Stimulated activated CD8-positive, alpha-beta memory T cell treated with anti-CD3 and anti-CD28 coated beads, Interleukin-15, amount 100 ng/mL, for 24 hours (primary cell): ENCODE data around the gene ZNF296.
A peak's percentile ranks its signal among the peaks of the same experiment; 100 is the strongest.

Experiments used
- DNase-seq: peaks from one replicate; pipeline ENCODE4 v3.0.0-alpha.2; 2020; ENCODE audit warnings: low read depth

Gene ZNF296

DNA sequence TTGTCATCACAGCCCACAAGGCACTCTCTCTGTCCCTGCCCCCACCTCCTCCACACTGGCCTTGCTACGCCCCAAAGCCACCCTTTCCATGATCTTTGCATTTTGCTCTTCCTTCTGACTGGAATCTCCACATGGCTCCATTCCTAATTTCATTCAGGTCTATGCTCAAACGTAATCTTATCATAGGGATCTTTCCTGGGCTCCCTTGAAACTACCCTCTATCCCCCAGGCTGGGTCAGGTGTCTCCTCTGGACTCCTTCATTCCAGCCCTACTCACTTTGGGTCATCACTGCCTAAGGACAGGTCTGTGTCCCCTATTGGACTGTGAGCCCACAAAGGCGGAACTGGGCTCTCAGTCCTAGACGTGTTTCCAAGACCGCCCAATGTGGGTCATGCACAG lies 5.9 kb upstream of the ZNF296 start:
- DNase-seq, result no peak

DNA sequence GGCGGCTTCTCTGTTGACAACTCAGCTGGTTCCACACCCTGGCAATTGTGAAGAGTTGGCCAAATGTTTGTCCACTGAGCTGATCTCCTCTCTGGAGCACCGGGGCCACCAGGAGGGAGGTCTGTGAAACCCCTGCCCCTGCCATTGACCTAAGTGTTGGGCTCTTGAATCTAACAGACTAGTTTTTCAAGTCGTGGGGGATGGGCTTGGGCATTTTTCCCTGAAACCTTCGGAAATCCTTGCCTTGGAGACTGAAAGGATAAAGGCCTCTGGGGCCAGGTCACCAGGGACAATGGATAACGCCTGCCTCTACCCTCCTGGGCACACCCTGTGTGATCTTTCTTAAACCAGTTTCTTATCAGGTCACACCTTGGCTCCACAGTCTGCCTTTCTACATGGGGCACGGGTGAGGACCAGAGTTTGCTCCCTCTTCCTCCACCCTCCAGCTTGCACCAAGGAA lies 3.7 kb upstream of the ZNF296 start:
- no peak for DNase-seq

DNA sequence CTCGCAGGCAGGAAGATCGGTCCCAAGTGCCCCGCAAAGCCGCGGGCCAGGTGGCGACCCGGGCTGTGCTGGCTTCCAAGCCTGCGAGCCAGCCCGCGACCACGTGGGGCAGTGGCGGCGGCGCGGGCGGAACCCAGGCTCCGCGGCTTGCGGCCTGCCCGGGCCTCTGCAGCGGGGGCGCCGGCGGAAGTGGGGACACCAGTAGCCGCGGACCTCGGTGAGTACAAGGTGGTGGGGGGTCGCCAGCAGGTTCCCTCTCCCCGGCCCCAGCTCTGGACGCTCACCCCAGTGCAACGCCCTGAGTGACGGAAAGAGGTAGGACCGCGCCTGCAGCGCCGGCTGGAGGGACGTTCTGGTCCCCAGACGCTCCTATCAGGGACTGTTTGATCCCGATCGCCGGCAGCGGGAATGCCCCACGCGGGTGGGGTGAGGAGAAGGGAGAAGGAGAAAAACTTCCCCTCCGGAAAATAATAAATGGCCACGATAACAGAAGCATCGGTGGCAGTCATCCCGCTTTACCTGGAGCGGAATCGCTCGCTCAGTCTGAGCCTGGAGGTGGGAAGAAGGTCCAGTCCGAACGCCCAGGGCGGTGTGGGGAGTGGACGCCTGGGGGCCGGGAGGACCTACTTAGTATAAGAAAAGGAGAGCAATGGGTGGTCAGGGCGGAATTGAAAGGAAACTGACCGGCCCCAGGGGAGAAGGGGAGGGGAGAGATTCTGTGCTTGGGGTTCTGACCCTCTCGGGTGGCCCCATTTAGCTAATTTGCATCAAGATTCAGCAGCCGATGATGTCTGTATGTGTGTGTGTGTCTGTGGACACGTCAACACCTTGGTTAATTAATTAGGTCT lies 3.0 kb upstream of the ZNF296 start, which contains the start of gene GEMIN7:
Gene GEMIN7 (plus strand): TSS at position 198 of the 848 bp plus-strand sequence. CDS start 10,855 bp downstream, outside the sequence.
- DNase-seq, result peak; percentile 71

- DNase-seq, result no peak
Observed at GRCh38 chr19:45078390-45079062, 2.2 kb upstream of the ZNF296 start.

DNA sequence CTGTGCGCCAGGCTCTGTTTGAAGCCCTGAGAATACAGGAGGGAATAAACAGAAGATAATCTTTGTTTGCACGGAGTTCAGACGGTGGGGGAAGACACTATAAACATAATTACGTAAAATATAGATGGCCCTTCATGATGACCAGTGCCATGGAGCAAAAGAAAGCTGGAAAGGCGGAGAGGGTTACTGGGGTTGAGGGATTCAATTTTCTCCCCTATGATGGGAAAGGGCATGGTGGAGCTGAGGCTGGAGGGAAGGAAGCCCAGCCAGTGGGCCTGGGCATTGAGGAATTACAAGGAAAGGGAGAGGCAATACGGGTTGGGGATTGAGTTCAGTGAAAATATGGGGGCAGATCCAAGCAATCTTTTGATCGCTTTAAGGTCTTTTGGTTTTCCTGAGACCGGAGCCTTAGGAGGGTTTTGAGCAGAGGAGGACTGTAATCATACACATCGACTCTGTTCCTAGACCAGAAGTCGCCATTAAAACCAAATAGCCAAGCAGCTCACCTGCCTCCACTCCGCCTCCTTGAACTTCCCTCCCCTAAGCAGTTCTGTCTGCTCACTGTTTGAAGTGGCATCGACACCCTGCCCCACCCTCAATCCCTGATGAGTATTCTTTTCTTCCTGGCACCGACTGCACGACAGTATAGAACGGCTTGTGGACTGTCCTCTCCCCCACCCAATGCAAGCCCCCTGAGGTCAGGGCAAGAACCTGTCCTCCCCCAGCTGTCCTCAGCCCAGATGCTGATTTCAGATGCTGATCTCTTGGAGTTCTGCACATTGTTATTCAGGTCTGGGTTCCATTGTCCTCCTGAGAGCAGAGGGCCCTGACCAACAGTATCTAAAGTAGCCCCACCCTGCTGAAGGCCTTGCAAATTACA lies 813 bp upstream of the ZNF296 start:
- DNase-seq, result no peak

DNA sequence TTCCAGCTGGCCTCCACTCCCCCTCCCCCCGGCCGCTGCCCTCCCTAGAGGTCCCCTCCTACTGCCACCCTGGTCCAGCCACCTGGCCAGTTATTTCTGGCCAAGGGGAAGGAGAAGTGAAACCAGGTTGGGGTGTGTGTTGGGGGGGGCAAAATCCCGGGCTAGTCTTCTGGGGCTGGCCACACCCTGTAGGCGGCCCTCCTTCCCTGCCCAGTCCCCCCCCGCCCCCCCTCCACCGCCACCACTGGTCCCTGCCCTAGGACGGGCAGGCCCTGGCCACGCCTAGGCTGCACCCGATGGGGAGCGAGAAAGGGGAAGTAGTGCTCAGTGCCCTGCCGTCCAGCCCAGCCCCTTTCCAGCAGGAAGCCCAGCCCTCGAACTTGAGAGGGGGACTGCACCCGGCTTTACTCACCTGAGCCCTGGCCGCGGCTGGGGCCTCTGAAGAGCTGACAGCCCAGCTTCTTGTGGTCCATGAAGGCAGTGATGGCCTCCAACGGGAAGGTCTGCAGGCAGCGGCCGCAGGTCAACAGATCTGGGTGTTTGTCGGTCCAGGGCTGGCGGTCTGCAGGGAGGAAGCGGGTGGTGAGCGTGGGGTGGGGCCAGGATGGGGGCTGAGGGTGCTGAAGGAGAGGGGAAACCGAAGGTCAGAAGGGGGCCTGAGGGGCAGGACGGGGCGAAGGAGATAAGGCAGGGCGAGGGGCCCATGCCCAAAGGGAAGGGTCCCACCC lies 813 bp downstream of the ZNF296 start:
- no peak for DNase-seq

DNA sequence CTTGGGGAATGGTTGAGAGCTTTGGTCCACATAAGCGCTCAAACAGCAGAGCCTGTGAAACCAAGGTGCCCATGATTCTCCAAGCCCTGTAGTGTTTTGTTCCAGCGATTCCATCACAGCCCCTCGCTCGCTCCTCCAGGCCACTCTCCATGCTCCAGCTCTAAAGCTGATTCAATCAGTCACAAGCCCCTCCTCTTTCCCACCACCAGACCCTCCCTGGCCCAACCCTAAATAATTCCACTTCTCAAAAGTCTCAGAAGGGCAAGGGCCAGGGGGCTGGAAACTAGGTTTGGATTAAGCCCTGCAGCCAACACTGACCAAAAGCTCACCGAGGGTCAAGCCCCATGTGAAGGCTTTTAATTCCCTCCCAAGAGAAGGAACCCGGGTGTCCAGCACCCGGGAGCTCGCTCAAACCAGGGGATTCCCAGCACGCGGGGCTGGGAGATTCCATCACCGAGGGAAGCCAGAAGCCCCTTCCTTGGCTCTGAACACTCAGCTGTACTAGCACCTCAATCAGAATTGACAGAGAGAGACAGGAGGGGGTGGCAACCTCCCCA lies 1.5 kb downstream of the ZNF296 start:
- no peak for DNase-seq

- DNase-seq, result no peak
Observed at GRCh38 chr19:45071969-45072790, 4.1 kb downstream of the ZNF296 start.

GRCh38 chr19:45071545-45071938 lies 4.7 kb downstream of the ZNF296 start:
- DNase-seq, result no peak

DNA sequence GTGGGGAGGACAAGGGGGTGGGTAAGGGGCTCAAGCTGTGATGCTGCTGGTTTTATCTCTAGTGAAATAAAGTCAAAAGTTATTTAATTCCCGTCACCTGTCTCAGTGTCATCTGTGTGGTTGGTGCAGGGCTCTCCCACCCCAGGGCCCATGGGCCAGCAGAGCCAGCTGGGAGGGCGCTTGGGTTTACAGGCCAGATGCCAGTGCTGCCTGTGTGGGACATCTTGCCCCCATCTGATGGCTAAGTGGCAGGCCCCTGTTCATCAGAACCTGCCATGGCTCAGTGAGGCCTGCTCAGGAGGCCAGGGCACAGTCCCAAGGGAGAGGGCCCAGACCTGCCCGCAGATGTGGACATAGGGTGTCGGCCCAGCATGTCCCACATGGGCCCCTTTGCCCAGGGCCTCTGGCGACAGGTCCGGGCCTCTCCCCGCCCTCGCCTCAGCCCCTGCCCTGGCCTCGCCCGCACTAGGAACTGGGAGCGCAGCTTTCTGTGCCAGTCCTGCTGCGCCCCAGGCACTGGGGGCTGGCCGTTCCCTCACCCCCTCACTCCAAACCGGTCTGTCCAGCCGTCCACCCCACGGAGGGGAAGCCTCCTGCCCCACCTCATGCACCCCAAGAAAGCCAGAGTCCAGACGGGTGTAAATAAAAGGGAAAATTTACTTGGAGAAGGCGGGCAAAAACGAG lies 5.3 kb downstream of the ZNF296 start:
- DNase-seq, result no peak

GRCh38 chr19:45070214-45070613 lies 6.1 kb downstream of the ZNF296 start:
- DNase-seq, result no peak

DNA sequence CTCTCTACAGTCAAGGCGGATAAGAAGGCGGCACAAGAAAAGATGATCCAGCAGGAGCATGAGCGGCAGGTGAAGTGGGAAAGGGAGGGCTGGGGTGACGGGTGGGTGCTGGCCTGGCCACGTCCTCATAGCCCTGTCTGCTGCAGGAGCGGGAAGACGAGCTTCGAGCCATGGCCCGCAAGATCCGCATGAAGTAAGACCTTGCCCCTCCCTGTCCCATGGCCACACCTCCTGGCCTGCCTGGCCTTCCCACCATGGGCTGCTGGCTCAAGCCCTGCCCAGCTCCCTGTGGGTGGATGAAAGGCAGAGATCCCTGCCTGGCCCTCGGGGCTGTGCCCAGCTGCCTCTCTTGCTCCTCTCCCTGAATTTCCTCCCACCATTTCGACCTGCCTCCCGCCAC lies 7.2 kb downstream of the ZNF296 start:
- no peak for DNase-seq

DNA sequence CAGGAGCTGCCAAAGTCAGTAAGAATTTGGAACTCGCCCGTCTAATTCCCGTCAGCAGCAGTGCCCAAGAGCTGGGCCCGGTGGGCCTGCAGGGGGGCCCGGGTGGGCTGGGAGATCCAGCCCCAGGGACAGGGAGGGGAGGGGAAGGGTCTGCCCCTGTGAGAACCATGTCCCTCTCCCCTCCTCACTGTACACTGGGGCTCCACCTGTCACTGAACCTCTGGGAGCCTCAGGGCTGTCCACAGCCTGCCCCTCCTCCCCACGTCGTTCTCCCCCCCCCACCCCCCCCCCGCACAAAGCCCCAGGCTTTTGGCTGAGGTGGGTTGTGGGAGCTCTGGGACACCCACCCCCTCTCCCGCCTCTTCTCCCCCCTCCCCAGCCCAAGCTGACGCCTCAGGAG lies 8.2 kb downstream of the ZNF296 start:
- DNase-seq, result no peak

DNA sequence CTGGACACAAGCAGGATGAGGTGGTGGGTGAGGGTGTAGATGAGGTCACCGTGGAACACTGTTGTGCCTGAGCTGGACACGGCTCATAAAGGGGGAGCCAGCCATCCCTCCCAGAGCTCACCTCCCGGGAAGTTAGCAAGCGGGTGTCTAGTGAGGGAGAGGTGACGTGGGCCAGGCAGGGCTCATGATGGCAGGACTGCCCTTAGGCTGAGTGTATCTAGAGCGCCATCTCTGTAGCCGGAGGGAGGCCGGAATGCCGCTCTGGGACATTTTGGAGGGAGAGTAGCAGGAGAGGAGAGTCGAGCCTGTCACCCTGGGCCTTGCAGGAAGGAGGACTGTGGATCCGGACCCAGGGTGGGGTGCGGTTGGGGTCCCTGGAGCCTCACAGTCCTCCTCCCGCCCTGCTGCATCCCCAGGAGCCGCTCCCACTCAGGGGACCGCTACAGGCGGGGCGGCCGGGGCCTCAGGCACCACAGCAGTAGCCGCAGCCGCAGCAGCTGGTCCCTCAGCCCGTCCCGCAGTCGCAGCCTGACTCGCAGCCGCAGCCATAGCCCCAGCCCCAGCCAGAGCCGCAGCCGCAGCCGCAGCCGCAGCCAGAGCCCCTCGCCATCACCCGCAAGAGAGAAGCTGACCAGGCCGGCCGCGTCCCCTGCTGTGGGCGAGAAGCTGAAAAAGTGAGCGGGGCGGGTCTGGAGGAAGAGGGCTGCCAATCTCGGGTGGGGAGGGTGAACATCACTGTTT lies 9.2 kb downstream of the ZNF296 start:
- DNase-seq, result no peak

GRCh38 chr19:45063851-45064801 lies 12.2 kb downstream of the ZNF296 start:
- DNase-seq, result no peak

GRCh38 chr19:45061965-45062364 lies 14.3 kb downstream of the ZNF296 start:
- DNase-seq, result no peak

- DNase-seq, result peak; percentile 64
Observed at GRCh38 chr19:45059258-45059965, 16.9 kb downstream of the ZNF296 start.
